ENCODE data around the gene TMEM108. TPM values are rescaled to one million over a fixed set of nuclear protein-coding genes. Genes with fewer than 3 reads are reported as not detected.

TMEM108 gene
- polyA plus RNA-seq, 3 donors = not detected

DNA sequence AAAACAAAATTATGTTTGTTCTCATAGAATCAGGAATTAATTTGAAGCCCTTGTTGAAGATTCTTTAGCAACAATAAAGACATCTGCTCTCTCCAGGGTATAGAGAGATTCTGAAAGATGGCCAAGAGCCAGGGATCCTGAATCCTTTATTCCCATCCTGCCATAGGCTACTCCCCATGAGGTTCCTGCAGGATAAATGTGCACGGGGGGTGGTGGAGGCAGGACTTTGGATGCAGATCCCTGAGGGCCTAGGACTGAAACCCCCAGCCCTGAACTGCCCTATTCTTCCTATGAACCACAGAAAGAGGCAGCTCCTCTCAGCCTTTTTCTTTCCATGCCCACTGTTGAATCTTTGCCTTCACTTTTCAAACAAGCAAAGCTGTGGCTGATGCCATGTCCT, 17.1 kb downstream of the TMEM108 start:
- Mint-ChIP-seq H3K4me3 (no peak overlapping the region), H3K27ac (no peak overlapping the region), H3K4me1 (no peaks in the 10 kb centered on the region), H3K9me3 (peaks cover 0 to 1% (median 0%) of the 10 kb centered on the region in 7 donors), H3K36me3 (no peaks in the 10 kb centered on the region), H3K27me3 (ENCODE audit: low read depth in 3 of 3) (peaks cover 0 to 11% (median 3%) of the 10 kb centered on the region in 3 donors)
- Histone ChIP-seq H3K79me2 (ENCODE audit: insufficient read depth, low read length) (no peaks in the 10 kb centered on the region), H3K4me1 (ENCODE audit: control insufficient read depth in 1 of 2, insufficient read depth in 2 of 2, low read length in 2 of 2) (no peaks in the 10 kb centered on the region), H2AFZ (ENCODE audit: insufficient read depth, low read depth, low read length, poor library complexity, severe bottlenecking) (no peak overlapping the region), H3K9ac (ENCODE audit: insufficient read depth, low read length, poor library complexity, severe bottlenecking) (no peak overlapping the region), H3K27ac (ENCODE audit: low read depth in 1 of 2, low read length in 2 of 2) (no peak overlapping the region), H3K27me3 (ENCODE audit: control insufficient read depth in 2 of 2, insufficient read depth in 2 of 2, low read length in 2 of 2) (no peaks in the 10 kb centered on the region), H3K9me3 (replicated peaks in 1 of 2; ENCODE audit: control insufficient read depth in 1 of 2, insufficient read depth in 1 of 2, low read length in 2 of 2) (no peaks in the 10 kb centered on the region), H3K36me3 (replicated peaks in 1 of 2; ENCODE audit: control insufficient read depth in 1 of 2, insufficient read depth in 2 of 2, low read length in 2 of 2) (no peaks in the 10 kb centered on the region), H3K4me3 (replicated peaks in 1 of 3; ENCODE audit: low read depth in 2 of 3, low read length in 3 of 3) (no peak overlapping the region), H3K4me2 (replicated peaks; ENCODE audit: extremely low read depth, low read length, poor library complexity, severe bottlenecking) (no peak overlapping the region), H4K20me1 (ENCODE audit: insufficient read depth, low read length) (no peaks in the 10 kb centered on the region)
- WGBS (ENCODE audit: insufficient coverage) = 80% methylated on average over 1 of the region's 1 CpG
- TF ChIP-seq, protein P1, sequence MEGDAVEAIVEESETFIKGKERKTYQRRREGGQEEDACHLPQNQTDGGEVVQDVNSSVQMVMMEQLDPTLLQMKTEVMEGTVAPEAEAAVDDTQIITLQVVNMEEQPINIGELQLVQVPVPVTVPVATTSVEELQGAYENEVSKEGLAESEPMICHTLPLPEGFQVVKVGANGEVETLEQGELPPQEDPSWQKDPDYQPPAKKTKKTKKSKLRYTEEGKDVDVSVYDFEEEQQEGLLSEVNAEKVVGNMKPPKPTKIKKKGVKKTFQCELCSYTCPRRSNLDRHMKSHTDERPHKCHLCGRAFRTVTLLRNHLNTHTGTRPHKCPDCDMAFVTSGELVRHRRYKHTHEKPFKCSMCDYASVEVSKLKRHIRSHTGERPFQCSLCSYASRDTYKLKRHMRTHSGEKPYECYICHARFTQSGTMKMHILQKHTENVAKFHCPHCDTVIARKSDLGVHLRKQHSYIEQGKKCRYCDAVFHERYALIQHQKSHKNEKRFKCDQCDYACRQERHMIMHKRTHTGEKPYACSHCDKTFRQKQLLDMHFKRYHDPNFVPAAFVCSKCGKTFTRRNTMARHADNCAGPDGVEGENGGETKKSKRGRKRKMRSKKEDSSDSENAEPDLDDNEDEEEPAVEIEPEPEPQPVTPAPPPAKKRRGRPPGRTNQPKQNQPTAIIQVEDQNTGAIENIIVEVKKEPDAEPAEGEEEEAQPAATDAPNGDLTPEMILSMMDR (IDR thresholded peaks at IDR 0.05) = no peak
- DNase-seq = no peak
- intact Hi-C loops (cut with micrococcal nuclease) = no loop called here

DNA sequence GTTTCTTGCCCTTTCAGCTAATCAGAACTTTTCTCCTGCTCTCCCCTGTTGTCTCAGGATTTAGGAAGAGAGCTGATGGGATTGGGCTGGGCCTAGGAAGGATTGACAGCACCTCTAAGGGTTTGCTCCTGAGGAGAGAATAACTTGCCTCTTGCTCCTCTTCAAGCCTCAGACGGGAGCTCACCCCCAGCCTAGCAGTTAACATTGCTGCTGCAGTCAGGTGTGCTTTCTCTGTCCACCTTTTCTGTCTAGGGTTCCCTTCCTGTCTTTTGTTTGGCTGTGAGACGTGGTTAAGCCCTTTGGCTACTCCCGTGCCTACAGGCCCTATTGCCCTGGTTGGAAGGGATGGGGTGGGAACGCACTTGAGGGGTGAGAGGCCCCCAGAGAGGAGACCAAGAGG, 20.1 kb downstream of the TMEM108 start:
- H3K27ac Mint-ChIP-seq = no peak overlapping the region

More for the DNA sequence above, 20.1 kb downstream of the TMEM108 start:
- Histone ChIP-seq H3K27me3 (ENCODE audit: control insufficient read depth in 2 of 2, insufficient read depth in 2 of 2, low read length in 2 of 2) (no peaks in the 10 kb centered on the region), H3K79me2 (ENCODE audit: insufficient read depth, low read length) (no peaks in the 10 kb centered on the region), H3K27ac (ENCODE audit: low read depth in 1 of 2, low read length in 2 of 2) (no peak overlapping the region), H3K9ac (ENCODE audit: insufficient read depth, low read length, poor library complexity, severe bottlenecking) (no peak overlapping the region), H3K9me3 (replicated peaks in 1 of 2; ENCODE audit: control insufficient read depth in 1 of 2, insufficient read depth in 1 of 2, low read length in 2 of 2) (no peaks in the 10 kb centered on the region), H4K20me1 (ENCODE audit: insufficient read depth, low read length) (no peaks in the 10 kb centered on the region), H3K4me3 (replicated peaks in 1 of 3; ENCODE audit: low read depth in 2 of 3, low read length in 3 of 3) (no peak overlapping the region), H2AFZ (ENCODE audit: insufficient read depth, low read depth, low read length, poor library complexity, severe bottlenecking) (no peak overlapping the region), H3K4me2 (replicated peaks; ENCODE audit: extremely low read depth, low read length, poor library complexity, severe bottlenecking) (no peak overlapping the region), H3K4me1 (ENCODE audit: control insufficient read depth in 1 of 2, insufficient read depth in 2 of 2, low read length in 2 of 2) (no peaks in the 10 kb centered on the region), H3K36me3 (replicated peaks in 1 of 2; ENCODE audit: control insufficient read depth in 1 of 2, insufficient read depth in 2 of 2, low read length in 2 of 2) (no peaks in the 10 kb centered on the region)
- TF ChIP-seq, protein P1 (IDR thresholded peaks at IDR 0.05) = no peak
- Mint-ChIP-seq H3K4me1 (no peaks in the 10 kb centered on the region), H3K36me3 (no peaks in the 10 kb centered on the region), H3K27me3 (ENCODE audit: low read depth in 3 of 3) (peaks cover 0 to 6% (median 3%) of the 10 kb centered on the region in 3 donors), H3K9me3 (no peaks in the 10 kb centered on the region), H3K4me3 (no peak overlapping the region)
- DNase-seq = no peak
- WGBS (ENCODE audit: insufficient coverage) = 92% methylated on average over 2 of the region's 4 CpGs
- intact Hi-C loops (cut with micrococcal nuclease) = no loop called here

Measured in CD14-positive monocyte (primary cell).